Endodermal cell (in vitro differentiated cells): ENCODE results near the gene ADAMTS18. TPM values are rescaled to one million over a fixed set of nuclear protein-coding genes. Genes with fewer than 3 reads are reported as not detected.
"Not testable (repeated sequence)": the region's sequence is repeated elsewhere in the genome, so short reads cannot be mapped to it uniquely, and the experiment has no call there.

ENCODE experiments used
- DNase-seq: peaks from one replicate; pipeline ENCODE4 v3.0.0-alpha.2; 2017
- H3K27ac ChIP-seq: 2 replicates; pipeline ENCODE4 v1.5.1; 2013; ENCODE audit warnings: mild to moderate bottlenecking, low read depth, low read length, moderate library complexity
- H3K27me3 ChIP-seq: 2 replicates; pipeline ENCODE4 v1.6.1; 2013; ENCODE audit warnings: mild to moderate bottlenecking, low read length, moderate library complexity; ENCODE audit not compliant: insufficient read depth, control insufficient read depth, poor library complexity, severe bottlenecking
- H3K36me3 ChIP-seq: 2 replicates; pipeline ENCODE4 v1.7.0; 2013; ENCODE audit warnings: mild to moderate bottlenecking, low read length, moderate library complexity; ENCODE audit not compliant: control insufficient read depth, insufficient read depth
- H3K4me1 ChIP-seq: one replicate; pipeline ENCODE4 v1.7.0; 2013; ENCODE audit warnings: low read length; ENCODE audit not compliant: control insufficient read depth, insufficient read depth
- H3K4me3 ChIP-seq: 2 replicates; pipeline ENCODE4 v1.5.1; 2013; ENCODE audit warnings: mild to moderate bottlenecking, low read length, moderate library complexity
- H3K9ac ChIP-seq: 2 replicates; pipeline ENCODE4 v1.6.1; 2013; ENCODE audit warnings: mild to moderate bottlenecking, low read length, moderate library complexity; ENCODE audit not compliant: poor library complexity, severe bottlenecking; ENCODE audit errors: extremely low read depth
- H3K9me3 ChIP-seq: 2 replicates; pipeline ENCODE4 v1.6.1; 2013; ENCODE audit warnings: mild to moderate bottlenecking, low read length, moderate library complexity; ENCODE audit not compliant: control insufficient read depth
- H3K27ac Mint-ChIP-seq: 2 replicates; pipeline ENCODE4 v1.8.0; 2020; ENCODE audit warnings: mixed read lengths
- H3K27me3 Mint-ChIP-seq: 2 replicates; pipeline ENCODE4 v1.8.0; 2021; ENCODE audit warnings: mild to moderate bottlenecking, mixed read lengths; ENCODE audit not compliant: insufficient read depth
- H3K36me3 Mint-ChIP-seq: 2 replicates; pipeline ENCODE4 v1.8.0; 2020; ENCODE audit warnings: low read depth, mixed read lengths
- H3K4me1 Mint-ChIP-seq: 2 replicates; pipeline ENCODE4 v1.8.0; 2020; ENCODE audit warnings: mixed read lengths
- H3K4me3 Mint-ChIP-seq: 2 replicates; pipeline ENCODE4 v1.8.0; 2020; ENCODE audit warnings: mild to moderate bottlenecking, moderate library complexity, mixed read lengths
- H3K9me3 Mint-ChIP-seq: 2 replicates; pipeline ENCODE4 v1.8.0; 2020; ENCODE audit warnings: mild to moderate bottlenecking, mixed read lengths
- WGBS, 2 experiments: methylation state at CpG; one replicate each; pipeline versions ENCODE4 v1.1.5 to v1.1.7; 2013; ENCODE audit warnings: missing lambda C conversion rate in 2 of 2, mixed read lengths in 1 of 2; ENCODE audit not compliant: insufficient coverage in 1 of 2, insufficient read length in 1 of 2; 5-methylcytosine and 5-hydroxymethylcytosine counted together
- total RNA-seq, 2 donors: library from RNA; stranded (reverse); fragmentation: NEBNext Ultra II Directional in 1 of 2; extraction: Animal tissue kit (Norgen Biotek cat#: 25700) in 1 of 2; gene quantifications; 2 replicates in 1 of 2; 3 replicates in 1 of 2; pipeline ENCODE4 v1.2.1, GENCODE V29; 2021
- TF ChIP-seq, protein P1 (sequence below): fragments of 200-600 bp; sonication (generic); conservative IDR thresholded peaks from 2 replicates; pipeline ENCODE4 v1.5.0; 2021; ENCODE audit warnings: antibody characterized with exemption, mild to moderate bottlenecking

Gene ADAMTS18
- total RNA-seq, 2 donors from 2014 or later, result 7.9 to 12.4 TPM

DNA sequence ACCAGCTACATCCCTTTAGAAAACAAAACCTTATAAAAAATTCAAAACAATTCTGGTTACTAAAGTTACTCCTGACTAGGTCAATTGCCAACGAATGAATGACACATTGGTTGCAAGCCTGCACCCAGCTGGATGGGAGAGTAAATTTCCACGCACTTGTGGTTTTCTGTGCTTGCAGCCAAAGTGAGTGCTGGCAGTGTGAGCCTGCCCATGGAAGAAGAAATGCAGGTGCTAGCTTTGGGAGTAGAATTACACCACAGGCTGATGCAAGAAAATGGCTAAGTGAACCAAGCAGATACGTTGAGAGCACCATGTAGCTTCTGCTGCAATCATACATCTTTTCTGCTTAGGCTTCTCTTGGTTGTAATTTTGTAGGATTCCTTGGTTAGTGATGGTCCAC is 161.0 kb downstream of the ADAMTS18 start:
- TF ChIP-seq, protein P1, sequence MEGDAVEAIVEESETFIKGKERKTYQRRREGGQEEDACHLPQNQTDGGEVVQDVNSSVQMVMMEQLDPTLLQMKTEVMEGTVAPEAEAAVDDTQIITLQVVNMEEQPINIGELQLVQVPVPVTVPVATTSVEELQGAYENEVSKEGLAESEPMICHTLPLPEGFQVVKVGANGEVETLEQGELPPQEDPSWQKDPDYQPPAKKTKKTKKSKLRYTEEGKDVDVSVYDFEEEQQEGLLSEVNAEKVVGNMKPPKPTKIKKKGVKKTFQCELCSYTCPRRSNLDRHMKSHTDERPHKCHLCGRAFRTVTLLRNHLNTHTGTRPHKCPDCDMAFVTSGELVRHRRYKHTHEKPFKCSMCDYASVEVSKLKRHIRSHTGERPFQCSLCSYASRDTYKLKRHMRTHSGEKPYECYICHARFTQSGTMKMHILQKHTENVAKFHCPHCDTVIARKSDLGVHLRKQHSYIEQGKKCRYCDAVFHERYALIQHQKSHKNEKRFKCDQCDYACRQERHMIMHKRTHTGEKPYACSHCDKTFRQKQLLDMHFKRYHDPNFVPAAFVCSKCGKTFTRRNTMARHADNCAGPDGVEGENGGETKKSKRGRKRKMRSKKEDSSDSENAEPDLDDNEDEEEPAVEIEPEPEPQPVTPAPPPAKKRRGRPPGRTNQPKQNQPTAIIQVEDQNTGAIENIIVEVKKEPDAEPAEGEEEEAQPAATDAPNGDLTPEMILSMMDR, result no peak
- Histone ChIP-seq H3K9ac (no peak overlapping the region), H3K36me3 (no peaks in the 10 kb centered on the region), H3K27me3 (peaks cover 60% of the 10 kb centered on the region), H3K4me1 (no peaks in the 10 kb centered on the region), H3K4me3 (no peak overlapping the region), H3K9me3 (peaks cover 10% of the 10 kb centered on the region), H3K27ac (no peak overlapping the region)
- Mint-ChIP-seq H3K4me1 (peaks cover 16% of the 10 kb centered on the region), H3K27me3 (peaks cover 45% of the 10 kb centered on the region), H3K27ac (no peak overlapping the region), H3K9me3 (peaks cover 2% of the 10 kb centered on the region), H3K36me3 (no peaks in the 10 kb centered on the region), H3K4me3 (no peak overlapping the region)
- no peak for DNase-seq
- WGBS, 2 experiments, result 70 to 89% methylated on average over 1 to 3 of the region's 3 CpGs

DNA sequence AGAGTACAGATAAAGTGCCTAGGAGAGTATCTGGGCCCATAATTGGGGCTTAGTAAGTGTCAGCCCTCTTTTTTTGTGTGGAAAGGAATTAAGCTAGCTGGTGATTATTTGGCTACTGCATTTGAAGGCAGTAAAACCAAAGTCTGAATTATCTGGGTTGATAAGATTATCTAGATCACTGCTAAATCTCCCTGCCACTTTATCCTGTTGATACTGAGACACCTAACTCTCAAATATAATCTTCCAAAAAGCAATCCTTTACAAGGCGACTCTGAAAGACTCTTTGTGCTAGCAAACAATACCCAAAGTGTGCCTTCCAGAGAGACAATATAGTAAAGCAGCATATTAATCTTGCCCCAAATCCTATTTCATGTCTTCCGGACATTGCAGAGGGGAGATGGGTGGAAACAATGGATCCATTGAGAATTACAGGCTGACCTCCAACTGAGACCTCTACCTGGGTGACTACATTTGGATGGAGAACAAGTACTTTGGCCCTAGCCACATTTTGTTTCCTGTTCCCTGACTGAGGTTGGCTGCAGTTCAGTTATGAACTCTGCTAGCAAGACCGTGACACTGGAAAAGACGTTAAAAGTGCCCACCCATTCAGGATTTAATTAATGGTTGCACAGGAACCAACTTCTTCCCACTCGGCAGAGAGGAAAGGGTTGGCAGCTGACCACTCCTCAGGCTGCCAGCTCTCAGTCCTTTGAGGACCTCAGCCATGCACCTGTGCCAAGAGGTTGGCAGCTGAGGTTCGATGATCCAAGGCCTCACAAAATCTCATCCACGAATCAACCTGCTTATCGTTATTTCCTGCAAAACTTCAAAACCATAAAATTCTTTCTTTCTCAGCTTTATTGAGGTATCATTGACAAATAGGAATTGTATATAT is 163.1 kb downstream of the ADAMTS18 start:
- 69% methylated on average over 3 to 8 of the region's 8 CpGs for WGBS, 2 experiments

DNA sequence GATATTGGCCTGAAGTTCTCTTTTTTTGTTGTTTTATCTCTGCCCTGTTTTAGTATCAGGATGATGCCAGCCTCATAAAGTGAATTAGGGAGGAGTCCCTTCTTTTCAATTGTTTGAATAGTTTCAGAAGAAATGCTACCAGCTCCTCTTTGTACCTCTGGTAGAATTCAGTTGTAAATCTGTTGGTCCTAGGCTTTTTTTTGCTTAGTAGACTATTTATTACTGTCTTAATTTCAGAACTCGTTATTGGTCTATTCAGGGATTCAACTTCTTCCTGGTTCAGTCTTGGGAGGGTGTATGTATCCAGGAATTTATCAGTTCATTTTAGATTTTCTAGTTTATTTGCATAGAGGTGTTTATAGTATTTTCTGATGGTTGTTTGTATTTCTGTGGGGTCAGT is 168.6 kb downstream of the ADAMTS18 start:
- 92% methylated on average over 1 of the region's 1 CpG; no CpG with 5 or more reads in 1 of the 2 experiments for WGBS, 2 experiments
- Histone ChIP-seq H3K27me3 (peaks cover 23% of the 10 kb centered on the region), H3K9me3 (peaks cover 18% of the 10 kb centered on the region)
- not testable (repeated sequence) for H3K4me3 ChIP-seq, H3K4me3 Mint-ChIP-seq, H3K27ac ChIP-seq, H3K36me3 ChIP-seq, H3K36me3 Mint-ChIP-seq, H3K4me1 ChIP-seq, H3K9ac ChIP-seq, H3K4me1 Mint-ChIP-seq, H3K27ac Mint-ChIP-seq, DNase-seq
- H3K27me3 Mint-ChIP-seq, result peaks cover 39% of the 10 kb centered on the region
- peaks cover 17% of the 10 kb centered on the region for H3K9me3 Mint-ChIP-seq

More for the DNA sequence above, 163.1 kb downstream of the ADAMTS18 start:
- peaks cover 10% of the 10 kb centered on the region for H3K9me3 ChIP-seq
- Mint-ChIP-seq H3K27me3 (peaks cover 56% of the 10 kb centered on the region), H3K36me3 (no peaks in the 10 kb centered on the region), H3K4me3 (no peak overlapping the region), H3K4me1 (peaks cover 21% of the 10 kb centered on the region), H3K27ac (no peak overlapping the region), H3K9me3 (peaks cover 2% of the 10 kb centered on the region)
- no peak overlapping the region for H3K27ac ChIP-seq
- no peaks in the 10 kb centered on the region for H3K4me1 ChIP-seq
- DNase-seq, result no peak
- H3K9ac ChIP-seq, result no peak overlapping the region
- TF ChIP-seq, protein P1, result no peak
- peaks cover 69% of the 10 kb centered on the region for H3K27me3 ChIP-seq
- H3K4me3 ChIP-seq, result no peak overlapping the region
- no peaks in the 10 kb centered on the region for H3K36me3 ChIP-seq
